GM18499 (cell line): ENCODE measurements around the gene ABCA5.
"Not testable (repeated sequence)": the region's sequence is repeated elsewhere in the genome, so short reads cannot be mapped to it uniquely, and the experiment has no call there.

Experiments
- ATAC-seq: cut with Tn5 transposase; IDR thresholded peaks from one replicate; pipeline ENCODE4 v1.9.1; 2021; ENCODE audit warnings: moderate number of reproducible peaks; ENCODE audit not compliant: insufficient read depth, unreplicated experiment

Gene ABCA5

DNA sequence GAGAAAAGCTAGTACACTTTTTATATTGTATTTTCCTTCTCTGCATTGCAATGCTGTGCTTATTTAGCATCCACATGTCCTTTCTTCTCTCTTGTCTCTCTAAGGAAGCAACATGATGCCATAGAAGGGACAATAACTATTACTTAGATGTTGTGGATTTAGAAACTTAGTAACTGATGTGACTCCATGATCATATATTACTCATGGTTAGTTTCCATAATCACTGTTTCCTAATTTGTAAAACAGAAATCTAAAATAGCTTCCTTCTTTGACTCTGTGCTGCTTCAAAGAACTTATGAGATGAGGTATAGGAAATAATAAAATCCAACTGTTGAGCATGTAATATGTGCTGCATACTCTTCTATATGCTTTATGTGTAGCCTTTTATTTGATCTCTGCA, 6.6 kb upstream of the ABCA5 start:
- no peak for ATAC-seq

DNA sequence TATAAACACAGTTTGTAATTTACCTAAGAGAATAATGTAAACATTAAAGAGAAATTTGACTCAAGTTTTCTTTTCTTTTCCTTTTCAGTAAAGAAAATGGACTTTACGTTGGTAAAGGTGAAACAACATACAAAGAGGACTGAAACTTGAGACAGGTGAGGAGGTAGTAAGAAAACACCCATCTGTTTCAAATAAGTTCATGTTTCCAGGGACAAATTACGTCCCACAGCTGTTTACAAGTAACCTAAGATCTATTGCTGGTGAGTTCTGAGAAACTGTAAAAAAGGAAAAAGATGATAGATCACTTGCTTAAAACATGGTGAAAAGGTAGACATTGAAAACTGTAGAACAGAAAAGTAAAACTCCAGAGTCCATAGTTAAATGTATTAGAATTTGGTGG, 4.8 kb upstream of the ABCA5 start:
- ATAC-seq, result no peak

DNA sequence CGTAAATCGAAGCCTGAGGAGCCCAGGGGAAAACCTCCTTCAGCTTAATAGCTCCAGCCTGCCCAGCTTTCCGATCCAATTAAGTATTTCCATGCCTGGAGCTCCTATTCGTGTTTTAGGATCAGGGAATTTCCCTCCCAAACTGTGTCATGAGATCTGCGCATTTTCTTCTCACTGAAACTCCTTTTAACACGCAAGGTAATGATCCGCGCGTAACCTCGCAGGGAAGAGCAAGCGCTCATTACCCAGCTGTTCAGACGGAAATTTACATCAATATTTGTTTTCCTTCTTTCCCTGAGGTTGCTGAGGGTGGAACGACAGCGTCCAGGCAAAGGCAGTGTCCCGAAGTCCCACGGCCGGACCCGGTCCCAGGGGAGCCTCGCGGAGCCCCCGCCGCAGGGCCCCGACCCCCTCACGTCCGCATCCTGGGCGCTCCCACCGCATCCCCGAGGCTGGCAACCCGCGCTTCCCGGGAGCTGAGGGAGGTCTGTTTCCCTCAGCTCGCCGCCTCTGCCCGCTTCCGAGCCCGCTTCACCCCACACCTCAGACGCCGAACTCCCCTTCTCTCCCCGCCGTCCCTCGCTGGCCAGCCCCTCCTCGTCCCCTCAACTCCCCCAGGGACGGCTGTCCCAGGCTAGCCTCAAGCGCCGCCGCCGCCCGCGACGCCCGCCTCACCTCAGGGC, 415 bp downstream of the ABCA5 start:
- ATAC-seq, result no peak

DNA sequence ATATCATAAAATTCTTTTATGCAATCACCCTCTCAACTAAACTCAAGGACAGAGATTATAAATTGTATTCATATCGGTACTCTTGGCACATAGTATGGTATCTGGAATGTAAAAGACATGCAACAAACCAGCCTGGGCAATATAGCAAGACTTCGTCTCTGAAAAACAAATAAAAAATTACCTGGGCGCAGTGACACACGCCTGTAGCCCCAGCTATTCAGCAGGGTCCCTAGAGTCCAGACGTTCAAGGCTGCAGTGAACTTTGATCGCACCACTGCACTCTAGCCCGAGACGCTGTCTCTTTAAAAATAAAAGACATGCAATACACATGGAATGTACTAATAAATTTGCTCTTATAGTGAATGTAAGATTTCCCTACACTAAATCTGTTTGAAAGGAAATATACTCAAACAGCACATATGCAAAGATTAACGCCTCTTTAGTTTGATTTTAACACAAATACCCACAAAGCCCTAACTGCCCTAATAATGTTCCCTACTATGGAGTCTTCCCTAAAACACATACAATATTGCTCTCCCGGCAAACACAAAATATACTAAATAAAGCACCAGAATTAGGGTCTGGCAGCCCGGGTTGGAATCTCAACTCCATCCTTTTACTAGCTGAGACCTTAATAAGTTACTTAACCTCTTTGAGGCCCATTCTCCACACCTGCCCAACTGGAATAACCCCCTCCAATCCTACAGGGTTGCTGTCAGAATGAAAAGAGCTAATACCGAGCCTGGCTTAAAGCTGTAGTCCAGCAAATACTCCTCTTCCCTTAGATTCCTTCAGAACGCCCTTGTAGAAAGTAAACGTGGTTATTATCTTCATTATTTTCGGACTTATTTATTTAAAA, 1.2 kb downstream of the ABCA5 start:
- no peak for ATAC-seq

DNA sequence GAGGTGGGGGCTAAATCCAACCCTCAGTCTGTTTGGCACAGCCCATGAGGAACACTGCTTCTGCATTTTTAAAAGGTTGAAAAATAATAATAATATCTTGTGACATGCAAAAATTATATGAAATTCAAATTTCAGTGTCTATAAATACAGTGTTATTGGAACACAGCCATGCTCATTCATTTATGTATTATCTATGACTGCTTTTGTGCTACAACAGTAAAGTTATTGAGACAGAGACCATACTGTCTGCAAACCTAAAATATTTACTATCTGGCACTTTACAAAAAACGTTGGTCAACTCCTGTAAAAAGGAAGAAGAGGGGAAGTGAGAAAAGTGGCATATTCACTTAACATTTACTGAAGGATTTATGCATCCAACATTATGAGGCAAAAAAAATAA, 3.1 kb downstream of the ABCA5 start:
- ATAC-seq, result no peak

DNA sequence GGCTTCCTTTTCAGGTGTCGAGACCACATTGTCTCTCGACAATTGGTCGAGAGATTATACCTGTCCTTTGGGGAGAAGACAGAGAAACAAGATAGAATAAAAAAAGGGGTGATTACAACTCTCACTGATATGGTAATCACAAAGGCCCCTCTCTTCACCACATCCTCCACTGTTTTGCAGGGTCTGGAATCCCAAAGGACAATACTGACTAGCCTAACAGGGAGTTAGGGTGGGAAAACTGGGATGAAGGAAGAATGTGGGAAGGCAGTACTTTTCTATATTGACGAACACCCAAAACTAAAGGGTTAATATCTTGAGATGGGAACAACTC, 6.1 kb downstream of the ABCA5 start:
- ATAC-seq, result no peak

DNA sequence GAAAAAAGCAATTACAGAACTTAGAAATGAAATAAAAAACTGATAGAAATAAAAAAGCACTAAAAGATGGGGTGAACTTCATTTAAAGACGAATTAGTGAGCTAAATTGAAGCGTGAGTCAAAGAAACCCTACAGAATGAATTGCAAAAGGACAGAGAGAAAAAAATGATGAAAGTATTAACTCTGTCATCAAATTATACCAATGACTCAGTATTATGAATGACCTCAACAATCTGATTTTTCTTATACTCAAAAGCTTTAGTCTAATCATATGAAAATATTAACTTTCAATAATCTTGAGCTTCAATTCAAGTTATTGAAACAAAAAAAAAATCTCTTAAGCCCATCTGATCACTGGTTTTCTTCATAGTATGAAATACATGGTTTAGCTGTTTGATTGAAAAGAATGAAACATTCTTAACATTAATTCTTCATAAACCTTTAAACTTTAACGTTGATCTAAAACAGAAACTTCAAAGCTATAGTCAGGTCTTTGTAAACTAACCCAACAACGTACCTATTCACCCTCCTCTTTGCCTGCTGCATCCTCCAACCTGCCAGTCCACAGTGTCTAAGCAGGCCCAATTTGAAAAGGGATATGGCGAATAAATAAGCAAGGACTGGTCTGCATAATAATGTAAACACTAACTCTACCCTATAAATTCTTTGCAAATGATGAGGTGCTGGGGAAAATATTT, 6.6 kb downstream of the ABCA5 start:
- no peak for ATAC-seq

DNA sequence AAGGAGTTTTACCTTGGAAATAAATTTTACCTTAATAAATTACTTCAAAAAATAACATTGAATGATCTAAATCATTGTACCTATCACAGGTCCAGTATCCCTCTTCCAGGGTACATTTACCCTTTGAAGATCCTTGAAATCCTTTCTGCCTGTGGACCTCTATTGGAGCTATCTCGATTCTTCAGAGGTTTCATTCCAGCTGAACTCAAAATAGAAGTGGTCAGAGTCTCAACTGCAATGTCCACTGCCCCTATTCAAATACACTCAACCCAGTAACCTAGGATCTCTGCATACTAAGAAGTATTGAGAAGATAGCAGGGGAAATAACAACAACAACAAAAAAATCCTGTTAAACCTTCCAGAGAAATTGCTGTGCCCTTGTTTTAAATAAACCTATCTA, 9.3 kb downstream of the ABCA5 start:
- ATAC-seq, result no peak

DNA sequence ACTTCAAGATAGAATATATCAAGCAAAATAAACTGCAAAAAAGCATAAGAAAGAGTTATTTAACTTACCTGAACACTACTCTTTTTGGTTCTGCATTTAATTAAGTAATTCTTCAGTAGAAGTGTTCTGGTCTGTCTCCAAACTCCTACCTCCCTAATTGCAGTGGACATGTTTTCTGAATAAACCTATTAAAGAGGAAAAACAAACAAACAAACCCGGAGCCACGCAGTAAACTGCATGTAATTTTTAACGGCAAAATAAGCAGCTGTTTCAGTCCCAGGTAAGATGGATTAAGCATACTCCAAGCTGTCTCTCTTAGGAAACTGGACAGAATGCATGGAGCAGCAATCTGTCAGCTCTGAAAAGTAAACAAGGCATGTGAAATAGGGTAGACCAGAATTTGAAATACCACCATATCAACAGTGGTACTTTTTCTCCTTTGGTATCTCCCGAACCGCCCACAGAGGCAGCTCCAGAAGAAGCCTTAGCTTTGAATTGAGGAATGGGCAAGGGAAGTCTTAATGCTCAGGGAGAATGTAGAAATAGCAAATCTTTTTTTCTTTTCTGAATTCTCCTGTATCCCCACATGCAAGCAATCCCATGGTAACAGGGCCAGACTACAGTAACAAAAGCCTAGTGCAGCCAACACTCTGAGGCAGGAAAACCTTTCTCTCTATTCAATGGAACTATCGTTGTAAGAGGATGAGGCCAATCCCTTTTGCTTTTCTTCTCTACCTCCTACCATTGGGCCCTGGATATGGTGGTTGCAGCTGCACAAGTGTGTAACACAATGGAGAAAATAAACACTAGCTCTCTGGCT, 12.5 kb downstream of the ABCA5 start:
- ATAC-seq, result no peak

DNA sequence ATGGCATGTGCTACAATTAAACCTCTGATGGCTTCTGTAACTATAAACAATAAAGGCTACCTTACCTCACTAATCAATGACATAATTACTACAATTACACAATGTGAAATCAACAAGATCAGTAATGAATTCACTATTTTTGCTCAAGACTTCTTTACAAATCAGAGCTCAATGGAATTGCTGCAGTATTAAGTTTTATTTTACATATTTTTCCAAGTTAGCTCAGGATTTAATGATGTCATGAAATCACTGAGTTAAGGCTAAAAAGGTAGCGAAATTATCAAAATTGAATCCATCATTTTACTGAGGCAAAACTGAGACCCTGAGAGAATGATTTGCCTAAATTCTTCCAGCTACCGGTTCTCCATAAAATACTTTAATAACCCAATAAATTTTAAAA, 21.8 kb downstream of the ABCA5 start:
- ATAC-seq, result no peak

DNA sequence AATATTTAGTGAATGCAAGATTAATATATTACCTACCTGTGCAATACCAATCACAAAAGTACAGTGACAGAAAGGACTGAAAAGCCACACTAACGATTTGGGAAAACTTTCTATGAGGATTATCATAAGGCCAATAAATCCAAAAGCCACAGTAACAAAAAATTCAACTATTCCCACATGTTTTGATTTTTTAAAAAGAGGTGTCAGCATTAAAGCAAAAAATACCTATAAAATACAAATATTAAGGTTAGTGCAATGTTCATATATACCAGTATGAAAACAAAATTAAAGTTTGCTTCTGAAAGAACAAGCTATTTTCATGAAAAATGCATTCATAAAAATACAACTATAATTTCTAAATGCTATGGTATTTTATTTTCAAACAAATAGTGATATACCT, 24.3 kb downstream of the ABCA5 start:
- ATAC-seq, result no peak

DNA sequence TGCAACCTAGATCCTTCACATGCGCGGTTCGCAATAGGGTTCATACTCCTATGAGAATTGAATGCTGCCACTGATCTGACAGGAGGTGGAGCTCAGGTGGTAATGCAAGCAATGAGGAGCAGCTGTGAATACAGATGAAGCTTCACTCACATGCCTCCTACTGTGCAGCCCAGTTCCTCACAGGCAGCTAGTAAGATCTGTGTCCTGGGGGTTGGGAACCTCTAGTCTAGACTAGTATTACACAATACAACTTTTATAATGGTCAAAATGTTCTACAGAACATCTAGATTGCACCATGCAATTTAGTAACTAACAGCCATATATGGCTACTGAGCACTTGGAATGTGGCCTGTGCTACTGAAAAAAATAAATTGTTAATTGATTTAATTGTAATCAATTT, 26.7 kb downstream of the ABCA5 start:
- no peak for ATAC-seq

DNA sequence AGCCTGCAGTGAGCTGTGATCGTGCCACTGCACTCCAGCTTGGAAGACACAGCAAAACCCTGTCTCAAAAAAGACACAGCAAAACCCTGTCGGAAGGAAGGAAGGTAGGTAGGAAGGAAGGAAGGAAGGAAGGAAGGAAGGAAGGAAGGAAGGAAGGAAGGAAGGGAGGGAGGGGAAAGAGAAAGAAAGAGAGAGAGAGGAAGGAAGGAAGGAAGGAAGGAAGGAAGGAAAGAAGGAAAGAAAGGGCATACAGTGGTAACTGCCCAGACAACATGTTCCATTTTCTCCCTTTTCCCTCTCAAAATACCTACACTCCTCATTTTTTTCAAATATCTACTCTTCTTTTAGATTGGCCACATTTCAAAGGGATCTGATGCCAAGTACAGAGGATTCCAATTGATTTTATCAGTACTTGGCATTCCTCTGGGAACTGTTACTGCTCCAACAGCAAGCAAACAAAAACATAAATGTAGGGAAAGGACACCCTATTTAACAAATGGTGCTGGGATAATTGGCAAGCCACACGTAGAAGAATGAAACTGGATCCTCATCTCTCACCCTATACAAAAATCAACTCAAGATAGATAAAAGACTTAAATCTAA, 28.7 kb downstream of the ABCA5 start:
- ATAC-seq, result not testable (repeated sequence)

DNA sequence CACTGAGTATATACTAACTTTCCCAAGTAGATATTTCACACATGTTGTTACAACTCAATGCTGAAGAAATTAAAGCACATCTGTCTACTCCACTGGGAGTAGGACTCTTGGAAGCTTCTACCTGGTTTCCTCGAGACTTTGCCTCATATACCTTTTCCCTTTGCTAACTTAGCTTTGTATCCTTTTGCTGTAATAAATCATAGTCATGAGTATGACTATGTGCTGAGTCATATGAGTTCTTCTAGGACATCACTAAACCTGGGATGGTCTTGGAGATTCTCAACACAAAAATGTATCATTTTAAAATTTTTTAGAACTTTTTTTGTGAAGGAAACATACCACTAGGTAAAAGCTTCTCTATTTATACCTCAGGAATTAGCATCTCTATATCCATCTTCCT, 39.8 kb downstream of the ABCA5 start:
- ATAC-seq, result no peak

DNA sequence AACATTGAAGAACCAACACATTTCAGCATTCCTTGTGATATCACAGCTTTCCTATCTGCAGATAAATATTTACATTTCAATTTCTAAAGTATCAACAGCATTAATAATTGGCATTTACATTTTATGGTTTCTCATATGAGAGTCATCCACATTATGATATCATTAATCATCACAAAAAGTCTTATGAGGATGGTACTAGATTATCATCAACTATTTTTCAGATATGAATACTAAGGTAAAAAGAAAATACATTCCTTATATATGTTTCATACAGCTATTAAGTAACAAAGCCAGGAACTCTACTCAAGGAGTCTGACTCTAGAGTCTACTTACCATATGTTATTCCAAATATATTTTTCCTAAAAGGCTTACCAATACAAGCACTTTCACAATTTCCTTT, 40.7 kb downstream of the ABCA5 start:
- no peak for ATAC-seq

DNA sequence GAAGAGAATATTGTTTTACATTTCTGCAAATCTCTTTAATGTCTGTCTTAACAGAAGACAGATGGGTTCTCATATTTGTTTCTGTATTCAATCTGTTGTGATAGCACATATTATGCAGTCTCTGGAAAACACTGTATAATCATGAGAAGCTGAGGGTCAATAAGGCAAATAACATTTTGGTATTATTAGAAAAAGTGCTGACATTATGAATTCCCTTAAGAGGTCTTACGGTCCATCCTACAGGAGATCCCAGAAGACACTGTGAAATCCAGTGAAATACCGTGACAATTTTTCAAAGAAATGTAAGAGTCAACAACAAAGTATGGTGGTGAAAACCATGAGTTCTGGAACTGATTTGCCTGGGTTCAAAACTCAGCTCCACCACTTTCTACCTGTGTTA, 42.3 kb downstream of the ABCA5 start:
- ATAC-seq, result no peak

DNA sequence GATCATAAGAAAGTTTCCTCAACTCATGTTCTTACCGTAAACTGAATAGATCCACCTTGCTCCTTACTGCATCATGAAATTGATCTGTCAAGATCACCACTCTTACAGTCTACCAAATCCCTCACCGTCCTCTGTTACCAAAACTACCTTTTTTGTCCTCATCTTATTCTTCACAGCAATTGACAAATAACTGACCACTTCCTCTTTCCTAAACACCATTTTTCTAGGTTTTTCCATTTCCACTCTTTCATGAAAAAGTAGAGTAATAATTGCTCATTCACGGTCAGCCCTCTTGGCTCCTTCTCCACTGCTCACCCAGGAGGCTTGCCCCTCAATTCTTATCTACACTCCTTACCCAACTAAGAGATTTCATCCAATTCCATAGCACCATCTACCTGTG, 44.9 kb downstream of the ABCA5 start:
- no peak for ATAC-seq

DNA sequence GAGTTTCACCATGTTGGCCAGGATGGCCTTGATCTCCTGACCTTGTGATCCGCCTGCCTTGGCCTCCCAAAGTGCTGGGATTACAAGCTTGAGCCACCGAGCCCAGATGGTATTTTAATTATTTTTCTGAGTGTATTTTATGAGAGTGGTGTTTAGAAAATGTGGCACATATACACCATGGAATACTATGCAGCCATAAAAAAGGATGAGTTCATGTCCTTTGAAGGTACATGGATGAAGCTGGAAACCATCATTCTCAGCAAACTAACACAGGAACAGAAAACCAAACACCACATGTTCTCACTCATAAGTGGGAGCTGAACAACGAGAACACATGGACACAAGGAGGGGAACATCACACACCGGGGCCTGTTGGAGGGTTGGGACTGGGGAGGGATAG, 50.7 kb downstream of the ABCA5 start:
- ATAC-seq, result not testable (repeated sequence)

DNA sequence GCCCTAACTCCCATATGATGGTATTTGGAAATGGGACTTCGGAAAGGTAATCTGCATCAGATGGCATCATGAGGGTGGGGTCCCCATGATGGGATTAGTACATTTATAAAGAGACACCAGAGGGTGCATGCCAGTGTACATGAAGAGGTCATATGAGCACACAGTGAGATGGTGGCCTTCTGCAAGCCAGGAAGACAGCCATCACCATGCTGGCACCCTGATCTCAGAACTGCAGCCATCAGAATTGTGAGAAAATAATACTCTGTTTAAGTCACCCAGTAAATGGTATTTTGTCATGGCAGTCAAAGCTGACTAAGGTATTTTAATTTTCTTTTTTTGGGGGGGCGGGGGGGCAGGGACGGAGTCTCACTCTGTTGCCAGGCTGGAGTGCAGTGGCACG, 51.2 kb downstream of the ABCA5 start:
- ATAC-seq, result no peak

DNA sequence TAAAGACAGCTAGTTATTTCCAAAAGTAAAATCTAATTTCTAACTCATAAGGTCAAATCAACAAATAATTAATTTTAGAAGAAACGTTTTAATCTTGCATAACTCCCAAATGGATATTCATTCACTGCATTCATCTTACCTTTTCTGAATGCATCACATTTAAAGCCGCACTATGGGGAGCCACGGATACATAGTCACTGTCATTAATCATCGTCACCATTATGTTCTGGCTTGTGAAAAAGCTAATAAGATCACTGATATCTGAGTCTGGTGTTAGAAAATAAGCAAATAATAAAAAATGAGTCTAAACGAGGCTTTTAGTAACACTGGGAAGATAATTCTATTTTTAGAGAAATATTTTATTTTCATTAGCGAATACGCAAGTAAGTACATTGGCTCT, 55.9 kb downstream of the ABCA5 start:
- ATAC-seq, result no peak
